Smooth muscle cell (in vitro differentiated cells): ENCODE measurements around the gene EPB41L2. TPM values are rescaled to one million over a fixed set of nuclear protein-coding genes. Genes with fewer than 3 reads are reported as not detected.
"Not testable (repeated sequence)": the region's sequence is repeated elsewhere in the genome, so short reads cannot be mapped to it uniquely, and the experiment has no call there.

Experiments used
- DNase-seq: peaks from one replicate; lab custom pipeline; 2025; ENCODE audit not compliant: unreplicated experiment; lab: John Stamatoyannopoulos, UW
- H2AFZ ChIP-seq: fragments of 200-600 bp; sonication (generic); 2 replicates; pipeline ENCODE4 v1.6.0; 2016; ENCODE audit warnings: antibody characterized with exemption, low read depth, mild to moderate bottlenecking
- H3F3A ChIP-seq: fragments of 200-600 bp; sonication (generic); 2 replicates; pipeline ENCODE4 v1.6.0; 2017; ENCODE audit warnings: antibody characterized with exemption, low read depth
- H3K27ac ChIP-seq: fragments of 200-600 bp; sonication (generic); 2 replicates; pipeline ENCODE4 v1.5.1; 2016; ENCODE audit warnings: low read depth, mild to moderate bottlenecking
- H3K27me3 ChIP-seq: fragments of 200-600 bp; sonication (generic); 2 replicates; pipeline ENCODE4 v1.6.1; 2016; ENCODE audit warnings: low read depth, mild to moderate bottlenecking
- H3K36me3 ChIP-seq: fragments of 200-600 bp; sonication (generic); 2 replicates; pipeline ENCODE4 v1.5.1; 2016; ENCODE audit warnings: low read depth
- H3K4me1 ChIP-seq: fragments of 200-600 bp; sonication (generic); 2 replicates; pipeline ENCODE4 v1.5.1; 2016; ENCODE audit warnings: low read depth
- H3K4me2 ChIP-seq: fragments of 200-600 bp; sonication (generic); 2 replicates; pipeline ENCODE4 v1.6.0; 2016; ENCODE audit warnings: mild to moderate bottlenecking
- H3K4me3 ChIP-seq: fragments of 200-600 bp; sonication (generic); 2 replicates; pipeline ENCODE4 v1.5.1; 2016; ENCODE audit warnings: mild to moderate bottlenecking
- H3K79me2 ChIP-seq: fragments of 200-600 bp; sonication (generic); 2 replicates; pipeline ENCODE4 v1.6.0; 2016; ENCODE audit warnings: low read depth, mild to moderate bottlenecking
- H3K9ac ChIP-seq: fragments of 200-600 bp; sonication (generic); 2 replicates; pipeline ENCODE4 v1.6.0; 2016; ENCODE audit warnings: low read depth
- H3K9me3 ChIP-seq: fragments of 200-600 bp; sonication (generic); replicated peaks from 2 replicates; pipeline ENCODE4 v1.5.1; 2016; ENCODE audit warnings: low read depth
- H4K20me1 ChIP-seq: fragments of 200-600 bp; sonication (generic); 2 replicates; pipeline ENCODE4 v1.6.0; 2016; ENCODE audit warnings: low read depth
- CTCF ChIP-seq: fragments of 200-600 bp; sonication (generic); IDR thresholded peaks from 2 replicates; pipeline ENCODE4 v1.5.1; 2017; ENCODE audit warnings: borderline replicate concordance, mild to moderate bottlenecking, antibody characterized with exemption; ENCODE audit not compliant: insufficient read depth, poor library complexity, severe bottlenecking
- WGBS: methylation state at CpG from one replicate; pipeline ENCODE4 v1.1.7; 2016; ENCODE audit warnings: low lambda C conversion rate; 5-methylcytosine and 5-hydroxymethylcytosine counted together
- polyA plus RNA-seq: library from polyadenylated mRNA; unstranded; fragments of >200 nt; fragmentation: Nextera tagmentation; extraction: Ambion mirVana; gene quantifications from 2 replicates; pipeline ENCODE4 v1.2.1, GENCODE V29; 2016
- total RNA-seq: library from RNA; depleted of rRNA; stranded (reverse); fragments of >200 nt; gene quantifications from 2 replicates; pipeline ENCODE4 v1.2.3, GENCODE V29; 2014

Gene EPB41L2
- total and polyA plus RNA-seq, 2 experiments from 2014 or later = 40.2 to 44.6 TPM

GRCh38 chr6:130991422-130992137 lies 71.5 kb downstream of the EPB41L2 start:
- no peak overlapping the region for H3K4me2 ChIP-seq
- H3K27me3 ChIP-seq = no peaks in the 10 kb centered on the region
- no peak overlapping the region for H3K4me3 ChIP-seq
- H2AFZ ChIP-seq = no peak overlapping the region
- no peak overlapping the region for H3K9ac ChIP-seq
- peaks cover 11% of the 10 kb centered on the region for H3K4me1 ChIP-seq
- TF ChIP-seq CTCF = no peak
- H3K79me2 ChIP-seq = peaks cover 63% of the 10 kb centered on the region
- peaks cover 10% of the 10 kb centered on the region for H4K20me1 ChIP-seq
- no peaks in the 10 kb centered on the region for H3K9me3 ChIP-seq
- H3F3A ChIP-seq = peaks cover 5% of the 10 kb centered on the region
- no peak for DNase-seq
- H3K36me3 ChIP-seq = no peaks in the 10 kb centered on the region
- WGBS = 96% methylated on average over 6 of the region's 6 CpGs
- no peak overlapping the region for H3K27ac ChIP-seq

- H3K4me2 ChIP-seq, H3K4me3 ChIP-seq, H3K36me3 ChIP-seq, H3K27me3 ChIP-seq, H3K9me3 ChIP-seq, H2AFZ ChIP-seq, H3F3A ChIP-seq, DNase-seq, H3K4me1 ChIP-seq, H3K27ac ChIP-seq, H3K9ac ChIP-seq: not testable (repeated sequence)
- H4K20me1 ChIP-seq = peaks cover 20% of the 10 kb centered on the region
- 98% methylated on average over 5 of the region's 5 CpGs for WGBS
- peaks cover 67% of the 10 kb centered on the region for H3K79me2 ChIP-seq
Measured at GRCh38 chr6:130987539-130987938, 75.5 kb downstream of the EPB41L2 start.

GRCh38 chr6:130985115-130985514 lies 77.9 kb downstream of the EPB41L2 start:
- Histone ChIP-seq H3K9me3 (no peaks in the 10 kb centered on the region), H3K4me3 (no peak overlapping the region), H3K4me1 (peaks cover 11% of the 10 kb centered on the region), H3K4me2 (no peak overlapping the region), H4K20me1 (peaks cover 35% of the 10 kb centered on the region), H3F3A (peaks cover 7% of the 10 kb centered on the region), H2AFZ (no peak overlapping the region), H3K27me3 (no peaks in the 10 kb centered on the region), H3K9ac (no peak overlapping the region), H3K27ac (no peak overlapping the region), H3K79me2 (peaks cover 54% of the 10 kb centered on the region), H3K36me3 (no peaks in the 10 kb centered on the region)
- TF ChIP-seq CTCF = no peak
- DNase-seq = no peak
- WGBS = 95% methylated on average over 8 of the region's 8 CpGs

- H3K4me2 ChIP-seq = no peak overlapping the region
- H3F3A ChIP-seq = peaks cover 7% of the 10 kb centered on the region
- peaks cover 11% of the 10 kb centered on the region for H3K4me1 ChIP-seq
- 67% methylated on average over 6 of the region's 6 CpGs for WGBS
- H2AFZ ChIP-seq = no peak overlapping the region
- H3K9me3 ChIP-seq = no peaks in the 10 kb centered on the region
- H3K27ac ChIP-seq = no peak overlapping the region
- H4K20me1 ChIP-seq = peaks cover 38% of the 10 kb centered on the region
- H3K4me3 ChIP-seq = no peak overlapping the region
- H3K9ac ChIP-seq = no peak overlapping the region
- H3K36me3 ChIP-seq = no peaks in the 10 kb centered on the region
- TF ChIP-seq CTCF = no peak
- H3K27me3 ChIP-seq = no peaks in the 10 kb centered on the region
- DNase-seq = no peak
- H3K79me2 ChIP-seq = peaks cover 41% of the 10 kb centered on the region
Measured at GRCh38 chr6:130982941-130983456, 80.0 kb downstream of the EPB41L2 start.
